OCI-M2 (cell line): ENCODE results near the gene XXYLT1.
A peak's percentile ranks its signal among the peaks of the same experiment; 100 is the strongest.
"Not testable (repeated sequence)": the region's sequence is repeated elsewhere in the genome, so short reads cannot be mapped to it uniquely, and the experiment has no call there.

Source experiments
- DNase-seq: peaks from one replicate; lab custom pipeline; 2025; ENCODE audit not compliant: unreplicated experiment; lab: John Stamatoyannopoulos, UW

Gene XXYLT1, protein sequence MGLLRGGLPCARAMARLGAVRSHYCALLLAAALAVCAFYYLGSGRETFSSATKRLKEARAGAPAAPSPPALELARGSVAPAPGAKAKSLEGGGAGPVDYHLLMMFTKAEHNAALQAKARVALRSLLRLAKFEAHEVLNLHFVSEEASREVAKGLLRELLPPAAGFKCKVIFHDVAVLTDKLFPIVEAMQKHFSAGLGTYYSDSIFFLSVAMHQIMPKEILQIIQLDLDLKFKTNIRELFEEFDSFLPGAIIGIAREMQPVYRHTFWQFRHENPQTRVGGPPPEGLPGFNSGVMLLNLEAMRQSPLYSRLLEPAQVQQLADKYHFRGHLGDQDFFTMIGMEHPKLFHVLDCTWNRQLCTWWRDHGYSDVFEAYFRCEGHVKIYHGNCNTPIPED

DNA sequence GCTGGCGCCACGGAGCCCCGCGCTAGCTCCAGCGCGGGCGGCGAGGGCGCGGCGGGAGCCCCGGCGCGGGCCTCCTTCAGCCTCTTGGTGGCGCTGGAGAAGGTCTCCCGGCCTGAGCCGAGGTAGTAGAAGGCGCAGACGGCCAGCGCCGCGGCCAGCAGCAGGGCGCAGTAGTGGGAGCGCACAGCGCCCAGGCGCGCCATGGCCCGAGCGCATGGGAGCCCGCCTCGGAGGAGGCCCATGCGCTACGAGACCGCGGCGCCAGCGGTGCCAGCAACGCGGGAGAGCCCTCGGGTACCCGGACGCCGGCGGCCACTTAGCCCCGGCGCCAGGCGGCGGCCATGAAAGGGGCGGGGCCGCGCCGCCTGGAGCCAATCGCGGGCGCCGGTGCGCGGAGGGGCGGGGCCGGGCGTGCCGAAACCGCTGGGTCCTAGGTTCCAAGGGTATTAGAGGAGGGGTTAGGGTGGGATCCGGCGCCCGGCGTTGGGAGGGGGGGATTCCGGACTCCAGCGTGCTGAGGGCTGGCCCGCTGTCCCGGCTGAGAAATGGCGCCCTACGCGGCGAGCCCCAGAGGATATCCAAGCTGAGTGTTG is at the start of gene XXYLT1:
XXYLT1 (minus strand) TSS at position 343 of the 593 bp plus-strand sequence; CDS start at position 242, 101 bp downstream.
- DNase-seq, result peak; percentile 59

DNA sequence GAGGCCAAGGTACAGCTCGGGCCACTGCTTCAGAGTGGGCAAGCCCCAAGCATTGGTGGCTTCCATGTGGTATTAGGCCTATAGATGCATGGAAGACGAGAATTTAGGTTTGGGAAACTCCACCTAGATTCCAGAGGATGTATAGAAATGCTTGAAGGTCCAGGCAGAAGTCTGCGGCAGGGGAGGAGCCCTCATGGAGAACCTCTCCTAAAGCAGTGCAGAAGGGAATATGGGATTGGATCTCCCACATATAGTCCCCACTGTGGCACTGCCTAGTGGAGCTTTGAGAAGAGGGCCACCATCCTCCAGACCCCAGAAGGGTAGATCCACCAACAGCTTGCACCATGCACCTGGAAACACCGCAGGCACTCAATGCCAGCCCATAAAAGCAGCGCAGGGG is 48.1 kb upstream of the XXYLT1 start:
- DNase-seq, result no peak

DNA sequence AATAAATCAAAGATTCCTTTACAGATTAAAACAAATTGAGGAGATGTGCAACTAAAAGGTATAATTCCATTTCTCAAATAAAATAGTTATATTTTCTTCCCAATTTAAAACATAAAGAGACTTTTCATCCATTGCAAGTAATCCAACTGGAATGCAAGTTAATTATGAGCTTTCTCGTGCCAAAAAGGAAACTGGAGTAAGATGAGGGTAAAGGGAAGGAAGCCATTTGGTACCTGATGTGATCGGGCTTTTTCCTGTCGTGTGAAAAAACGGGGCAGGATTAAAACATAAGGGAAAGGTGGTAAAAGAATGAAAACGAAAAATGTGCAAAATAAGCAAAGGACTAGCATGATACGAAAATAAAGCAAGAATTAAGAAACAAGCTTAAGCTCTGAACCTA is 41.8 kb upstream of the XXYLT1 start:
- DNase-seq, result no peak

DNA sequence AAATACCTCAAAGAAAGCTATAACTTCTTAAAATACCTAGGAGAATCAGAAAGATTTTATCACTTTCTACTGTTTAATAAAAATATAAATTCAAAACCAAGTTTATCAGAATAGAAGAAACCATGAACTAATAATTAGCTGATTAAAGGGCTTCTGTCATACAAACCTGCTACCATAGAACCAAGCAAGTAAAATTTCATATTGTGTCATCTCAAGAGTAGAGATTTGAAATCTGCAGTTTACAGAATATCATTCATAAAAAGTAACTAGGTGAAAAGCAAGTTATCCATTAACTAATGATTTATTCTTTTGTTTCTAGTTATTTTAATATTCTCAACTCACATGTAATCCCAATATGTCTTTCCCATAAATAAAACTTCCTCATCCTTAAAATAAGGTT is 36.8 kb upstream of the XXYLT1 start:
- DNase-seq, result no peak

DNA sequence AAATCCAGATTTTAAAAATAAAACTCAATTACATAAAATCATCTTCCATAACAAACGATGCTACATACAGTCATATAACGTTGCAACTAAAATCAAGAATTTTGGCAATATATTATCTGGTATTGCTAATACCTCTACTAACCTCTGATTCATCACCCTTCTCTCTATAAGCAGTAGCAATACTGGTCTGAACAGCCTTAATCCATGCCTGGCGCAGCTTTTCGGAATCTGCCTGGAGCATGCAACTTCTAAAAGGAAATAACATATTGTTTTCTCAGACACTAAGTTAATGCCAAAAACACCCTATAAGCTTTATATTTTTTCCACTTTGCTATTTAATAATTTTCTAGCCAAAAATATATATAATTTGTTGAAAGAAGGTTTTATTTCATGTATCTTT is 35.4 kb upstream of the XXYLT1 start:
- DNase-seq, result no peak

DNA sequence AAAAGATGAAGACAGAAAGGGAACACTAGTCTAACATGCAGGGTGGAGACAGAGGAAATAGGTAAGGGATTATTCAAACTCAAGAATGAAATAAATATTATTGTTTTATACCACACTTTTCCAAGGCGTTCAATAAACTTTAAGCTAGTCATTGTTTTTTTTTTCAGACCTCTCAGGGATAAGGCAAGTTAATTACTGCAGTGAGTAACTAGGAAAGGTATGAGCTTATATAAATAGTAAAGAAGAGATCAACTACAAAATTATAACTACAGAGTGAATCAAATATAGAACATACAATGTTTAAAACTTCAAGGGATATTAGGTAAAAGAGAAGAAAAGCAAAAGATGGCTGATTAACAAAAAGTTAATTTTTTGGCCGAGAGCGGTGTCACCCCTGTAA is 31.5 kb upstream of the XXYLT1 start:
- DNase-seq, result no peak

DNA sequence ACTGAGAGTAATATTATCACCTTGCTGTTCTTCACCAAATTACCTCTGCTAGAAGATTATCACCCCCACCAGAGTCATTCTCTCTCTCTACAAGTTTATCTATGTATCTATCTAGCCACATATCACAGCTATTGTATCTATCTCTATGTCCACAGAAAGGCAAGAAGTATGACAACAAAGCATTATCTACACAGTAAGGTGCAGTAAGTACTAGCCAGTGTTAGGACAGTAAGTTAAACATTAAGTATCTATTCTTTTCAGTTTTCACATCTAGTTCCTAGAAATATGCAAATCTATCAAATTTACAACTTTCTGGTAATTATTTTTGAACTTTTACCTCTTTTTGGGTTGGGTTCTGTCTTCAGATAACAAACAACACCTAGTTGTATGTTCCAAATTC is 26.5 kb upstream of the XXYLT1 start:
- DNase-seq, result no peak

DNA sequence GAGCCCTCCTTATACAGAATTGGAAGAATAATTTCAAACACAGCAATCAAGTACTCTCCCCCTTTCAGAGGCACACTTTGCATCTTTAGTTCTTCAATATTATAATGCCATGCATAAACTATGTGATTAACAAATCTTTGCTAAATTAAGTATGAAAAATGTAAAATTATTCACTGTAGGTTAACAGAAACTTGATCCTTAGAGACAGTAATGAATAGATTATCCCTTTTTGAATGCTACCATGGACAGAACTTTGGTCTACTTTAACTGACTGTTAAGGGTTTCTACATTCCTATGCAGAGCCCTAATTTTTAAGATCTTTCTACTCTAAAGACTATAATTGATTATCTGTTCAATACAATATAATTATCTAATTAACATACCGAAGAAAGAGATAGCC is 25.7 kb upstream of the XXYLT1 start:
- DNase-seq, result no peak

DNA sequence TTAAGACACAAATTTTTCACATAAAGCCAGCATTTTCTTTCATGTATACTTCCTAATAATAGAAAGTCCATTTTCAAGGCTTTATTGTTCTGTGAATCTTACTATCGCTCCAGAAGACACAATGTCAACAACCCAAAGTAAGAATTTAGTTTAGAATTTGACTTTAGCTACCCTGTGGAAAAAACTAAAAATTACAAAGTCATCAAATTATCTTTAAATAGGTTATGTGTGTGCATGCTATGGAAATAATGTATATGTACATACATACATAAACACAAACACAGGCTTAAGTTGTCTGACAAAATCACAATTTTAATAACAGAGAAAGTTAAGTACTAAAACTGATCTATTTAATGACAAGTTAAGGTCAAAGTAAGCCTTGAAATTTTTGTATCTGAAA is 20.2 kb upstream of the XXYLT1 start:
- DNase-seq, result no peak

DNA sequence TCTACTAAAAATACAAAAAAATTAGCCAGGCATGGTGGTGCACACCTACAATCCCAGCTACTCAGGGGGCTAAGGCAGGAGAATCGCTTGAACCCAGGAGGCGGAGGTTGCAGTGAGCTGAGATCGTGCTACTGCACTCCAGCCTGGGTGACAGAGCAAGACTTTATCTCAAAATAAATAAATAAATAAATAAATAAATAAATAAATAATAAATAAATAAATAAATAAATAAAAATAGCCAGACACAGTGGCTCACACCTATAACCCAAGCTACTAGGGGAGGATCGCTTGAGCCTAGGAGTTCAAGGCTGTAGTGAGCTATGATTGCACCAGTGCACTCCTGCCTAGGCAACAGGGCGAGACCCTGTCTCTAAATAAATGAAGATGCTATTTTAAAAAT is 19.7 kb upstream of the XXYLT1 start:
- DNase-seq, result not testable (repeated sequence)

DNA sequence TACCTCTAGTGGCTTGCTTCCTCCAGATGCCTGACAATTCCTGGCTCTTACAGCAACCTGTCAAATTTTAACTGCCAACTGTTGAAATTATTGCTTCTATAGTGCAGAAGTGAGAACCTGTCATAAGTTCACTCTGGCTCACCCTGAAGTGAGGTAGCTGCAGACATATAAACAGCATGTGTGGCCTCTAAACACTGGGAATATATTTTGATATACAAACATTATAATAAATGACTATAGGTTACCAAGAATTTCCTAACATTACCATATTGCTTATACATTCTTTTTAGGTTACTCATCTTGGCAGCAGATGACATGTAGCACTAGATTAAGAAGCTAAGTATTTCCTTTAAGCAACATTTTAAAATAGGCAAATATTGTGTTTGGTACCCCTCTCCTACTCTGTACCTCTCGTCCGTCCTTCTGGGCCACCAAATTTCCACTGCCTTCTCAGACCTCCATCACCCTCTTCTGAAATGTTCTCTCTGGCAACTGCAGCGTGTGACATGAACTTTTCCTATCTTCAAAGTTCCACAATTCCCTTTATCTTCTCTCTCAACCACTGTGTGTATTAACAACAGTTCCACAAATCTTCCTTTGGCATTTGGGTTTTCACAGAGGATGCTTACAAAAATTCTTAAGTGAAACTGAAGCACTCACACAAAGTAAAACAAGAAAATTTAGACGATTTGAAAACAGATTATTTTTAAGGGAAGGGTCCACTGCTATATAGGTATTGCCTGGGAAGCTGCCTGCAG is 15.3 kb upstream of the XXYLT1 start:
- DNase-seq, result no peak

DNA sequence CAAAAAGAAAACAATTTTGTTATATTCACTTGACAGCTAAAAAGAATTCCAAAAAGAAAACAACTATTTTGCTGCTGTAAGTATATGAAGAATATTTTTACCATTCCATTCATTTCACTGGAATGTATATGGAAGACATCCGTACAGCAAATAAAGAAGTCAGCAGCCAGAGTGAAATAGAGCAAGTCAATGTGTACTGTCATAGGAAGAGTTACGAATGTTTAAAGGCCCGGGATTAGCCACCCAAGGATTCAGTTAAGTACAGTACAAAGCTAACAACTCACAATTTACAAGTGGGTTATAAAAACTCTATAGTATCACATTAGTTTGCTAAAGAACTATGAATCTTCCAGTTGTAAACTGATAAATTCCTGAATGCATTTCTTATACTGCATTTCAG is 14.4 kb upstream of the XXYLT1 start:
- DNase-seq, result no peak

DNA sequence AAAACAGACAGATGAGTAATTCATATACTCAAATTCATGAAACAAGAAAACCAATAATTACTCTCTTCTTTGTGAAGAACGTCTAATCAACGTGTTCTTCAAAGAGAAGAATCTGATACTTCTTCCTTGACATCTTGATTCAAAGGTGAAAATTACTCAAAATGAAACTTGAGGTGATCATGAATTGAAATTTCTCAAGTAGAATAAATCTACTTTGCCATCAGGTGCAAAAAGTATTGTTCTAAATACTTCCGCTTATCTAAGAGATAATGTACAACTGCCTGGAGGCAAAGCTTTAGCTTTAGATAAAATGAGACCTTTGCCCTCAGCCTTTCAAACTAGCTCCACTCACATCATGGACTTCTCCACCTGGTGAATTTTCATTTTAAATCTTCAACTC is 13.9 kb upstream of the XXYLT1 start:
- DNase-seq, result no peak

DNA sequence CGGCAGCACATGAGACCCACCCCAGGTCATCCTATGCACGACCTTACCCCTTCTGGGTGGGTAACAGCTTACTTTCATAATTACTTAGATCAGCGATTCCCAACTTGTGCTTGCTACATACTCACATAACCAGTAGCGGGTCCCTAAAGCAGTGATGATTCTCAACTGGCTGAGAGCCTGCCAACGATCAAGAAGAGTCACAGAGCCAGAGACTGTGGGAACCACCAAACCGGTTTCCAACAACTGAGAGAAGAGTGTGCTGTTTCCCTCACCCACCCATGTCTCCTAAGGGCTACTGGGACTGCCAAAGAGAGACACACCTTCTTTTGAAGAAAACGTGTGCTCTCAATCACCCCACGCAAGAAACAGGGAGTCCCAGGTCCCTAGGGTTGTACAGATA is 12.0 kb upstream of the XXYLT1 start:
- no peak for DNase-seq

DNA sequence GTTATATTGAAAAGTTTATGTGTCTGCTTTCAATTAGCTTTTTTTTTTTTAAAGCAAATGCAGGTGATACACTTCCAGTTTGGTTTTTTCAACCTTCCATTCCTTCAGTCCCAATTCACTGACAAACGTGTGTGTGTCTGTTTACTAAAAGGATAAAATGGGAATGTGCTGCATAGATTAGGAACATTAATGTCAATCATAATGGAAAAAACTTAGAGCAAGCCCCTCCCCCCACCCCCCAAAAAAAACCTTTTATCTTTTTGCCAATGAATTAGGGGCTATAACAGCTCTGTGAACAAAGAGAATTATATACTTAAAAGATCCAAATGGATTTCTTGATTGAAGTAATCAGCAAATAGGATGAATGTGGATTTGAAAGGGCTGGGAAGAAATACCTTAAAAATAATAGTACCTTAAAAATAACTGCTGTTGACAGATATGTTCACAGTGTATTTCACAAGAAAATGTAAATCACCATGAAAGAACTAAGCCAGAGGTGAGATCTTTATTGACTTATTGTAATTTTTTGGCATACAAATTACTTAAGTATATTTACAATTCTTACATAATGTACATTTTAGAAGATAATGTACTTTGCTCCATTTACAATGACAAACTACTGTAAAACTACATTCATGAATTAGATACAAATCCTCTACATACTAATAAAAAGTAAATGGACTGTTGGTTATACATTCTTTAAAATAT is 3.5 kb upstream of the XXYLT1 start:
- no peak for DNase-seq

DNA sequence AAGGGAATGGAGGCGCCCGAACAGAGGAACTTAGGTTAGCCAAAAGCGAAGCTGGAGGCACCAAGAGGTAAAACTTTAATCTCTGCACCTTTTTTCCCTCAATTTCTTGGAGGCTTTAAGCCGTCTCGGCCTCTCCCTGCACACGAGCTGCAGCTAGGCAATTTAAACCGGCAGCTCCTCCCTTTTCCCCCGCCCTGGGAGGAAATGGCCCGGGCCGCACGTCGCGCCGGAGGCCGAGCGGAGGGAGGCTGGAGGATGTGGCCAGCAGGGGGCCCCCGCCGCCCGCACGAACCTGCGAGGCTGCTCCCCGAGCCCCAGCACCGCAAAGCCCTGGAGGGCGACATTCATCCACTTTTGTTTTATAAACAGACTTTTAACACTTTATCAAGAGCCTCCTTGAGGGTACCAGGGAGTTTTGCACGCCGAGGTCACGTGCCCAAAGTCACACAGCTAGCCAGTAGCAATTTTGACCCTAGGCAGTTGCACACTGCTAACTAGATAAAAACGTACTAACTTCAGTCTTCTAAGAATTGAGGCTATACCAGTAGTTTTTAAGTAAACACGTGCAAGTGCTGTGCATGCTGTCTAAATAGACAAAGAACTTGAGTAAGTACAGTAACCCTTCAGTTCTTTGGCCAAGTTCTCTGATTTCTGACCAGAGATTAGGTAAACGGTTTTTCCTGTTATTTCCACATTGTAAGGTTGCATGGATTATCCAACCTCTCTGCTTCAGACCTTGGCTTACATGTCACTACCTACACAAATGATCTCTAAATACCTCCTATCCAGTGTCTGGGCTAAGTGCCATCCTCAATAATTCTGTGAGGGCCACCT is 668 bp upstream of the XXYLT1 start:
- DNase-seq, result peak; percentile 59

DNA sequence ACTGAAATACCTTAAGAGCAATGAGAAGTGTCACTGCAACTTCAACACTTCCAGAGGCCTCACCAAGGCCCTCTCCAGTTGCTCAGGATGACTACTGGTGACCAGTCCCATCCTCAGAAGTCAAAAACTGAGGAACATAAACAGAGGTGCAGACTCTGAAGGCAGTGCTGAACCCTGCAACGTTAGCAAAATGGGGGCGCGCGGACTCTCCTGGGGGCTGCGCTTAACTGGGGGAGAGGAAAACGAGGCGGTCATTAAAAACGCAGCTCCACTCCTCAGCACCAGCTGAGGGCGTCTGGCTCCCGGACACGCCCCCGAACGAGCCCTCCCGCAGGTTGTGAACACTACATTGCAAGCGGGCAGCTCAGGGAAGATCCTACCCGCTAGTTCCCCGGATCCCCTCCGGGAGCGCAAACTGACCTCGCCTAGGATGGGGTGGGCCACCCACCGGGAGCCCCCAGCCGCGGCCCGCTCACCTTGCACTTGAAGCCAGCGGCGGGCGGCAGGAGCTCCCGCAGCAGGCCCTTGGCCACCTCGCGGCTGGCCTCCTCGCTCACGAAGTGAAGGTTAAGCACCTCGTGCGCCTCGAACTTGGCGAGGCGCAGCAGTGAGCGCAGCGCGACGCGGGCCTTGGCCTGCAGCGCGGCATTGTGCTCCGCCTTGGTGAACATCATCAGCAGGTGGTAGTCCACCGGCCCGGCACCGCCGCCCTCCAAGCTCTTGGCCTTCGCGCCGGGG is 711 bp downstream of the XXYLT1 start:
- DNase-seq, result no peak

DNA sequence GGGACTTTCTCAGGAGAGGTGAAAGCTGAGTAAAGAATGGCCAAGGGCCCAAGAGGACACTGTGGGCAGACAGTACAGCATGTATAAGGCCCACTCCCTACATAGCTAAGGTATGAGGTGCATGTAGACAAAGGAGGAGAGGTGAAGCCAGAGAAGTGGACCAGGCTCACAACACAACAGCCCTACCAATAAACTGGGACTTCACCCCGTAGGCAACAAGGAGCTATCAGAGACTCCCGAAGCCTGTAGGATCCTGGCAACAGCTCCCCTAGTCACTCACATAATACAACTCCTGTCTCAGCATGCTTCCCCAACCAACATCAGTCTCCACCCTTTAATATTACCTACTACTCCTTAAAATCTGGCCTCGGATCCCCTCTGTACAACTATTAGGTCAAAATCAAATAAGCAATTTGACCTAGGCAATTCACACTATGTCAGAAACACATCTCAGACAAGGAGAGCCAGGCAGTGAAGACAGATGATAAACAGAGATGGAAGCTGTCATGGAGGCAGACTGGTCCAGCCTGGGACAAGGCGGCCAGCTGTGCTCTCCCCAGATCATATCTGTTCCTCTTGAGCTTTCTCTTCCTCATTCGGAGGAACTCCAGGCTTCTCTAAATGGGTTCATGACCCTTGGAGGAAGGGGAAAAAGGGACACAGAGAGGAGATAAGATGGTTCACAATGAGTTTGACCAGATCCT is 1.4 kb downstream of the XXYLT1 start:
- DNase-seq, result no peak

DNA sequence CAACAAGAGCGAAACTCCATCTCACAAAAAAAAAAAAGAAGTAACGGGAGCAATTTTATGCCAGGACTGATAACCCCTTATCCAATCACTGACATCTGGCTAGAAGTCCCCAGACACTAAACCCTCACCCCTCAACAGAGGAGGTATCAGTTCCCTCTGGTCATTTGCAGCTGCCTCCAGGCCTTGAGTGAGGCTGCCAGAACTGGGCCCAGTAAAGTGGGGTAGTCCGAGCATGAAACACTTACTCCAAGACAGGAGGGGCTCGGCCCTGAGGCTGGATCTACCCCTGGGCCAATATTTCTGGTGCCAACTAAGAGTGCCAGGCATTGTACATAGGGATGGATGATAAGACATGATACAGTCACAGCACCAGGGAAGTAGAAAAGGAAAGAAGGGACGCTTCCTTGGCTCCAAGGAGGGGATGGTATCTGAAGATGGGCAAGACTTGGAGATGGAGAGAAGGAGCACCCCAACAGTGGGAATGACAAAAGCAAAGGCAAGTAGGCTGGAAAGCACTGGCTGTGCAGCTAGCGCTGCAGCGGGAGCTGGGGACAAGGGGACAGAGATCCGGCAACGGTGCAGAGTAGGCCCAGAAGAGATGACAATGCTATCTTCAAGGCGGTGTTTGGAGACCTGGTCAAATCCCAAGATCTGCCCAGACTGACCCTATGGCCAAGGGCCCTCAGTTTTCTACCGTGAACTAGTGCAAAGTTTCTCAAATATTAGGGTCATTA is 2.2 kb downstream of the XXYLT1 start:
- DNase-seq, result no peak
